ENCODE data around the gene KAT6B. TPM values are rescaled to one million over a fixed set of nuclear protein-coding genes. Genes with fewer than 3 reads are reported as not detected.

The KAT6B gene
- total RNA-seq, 1 donor from 2014 or later = 41.0 TPM

DNA sequence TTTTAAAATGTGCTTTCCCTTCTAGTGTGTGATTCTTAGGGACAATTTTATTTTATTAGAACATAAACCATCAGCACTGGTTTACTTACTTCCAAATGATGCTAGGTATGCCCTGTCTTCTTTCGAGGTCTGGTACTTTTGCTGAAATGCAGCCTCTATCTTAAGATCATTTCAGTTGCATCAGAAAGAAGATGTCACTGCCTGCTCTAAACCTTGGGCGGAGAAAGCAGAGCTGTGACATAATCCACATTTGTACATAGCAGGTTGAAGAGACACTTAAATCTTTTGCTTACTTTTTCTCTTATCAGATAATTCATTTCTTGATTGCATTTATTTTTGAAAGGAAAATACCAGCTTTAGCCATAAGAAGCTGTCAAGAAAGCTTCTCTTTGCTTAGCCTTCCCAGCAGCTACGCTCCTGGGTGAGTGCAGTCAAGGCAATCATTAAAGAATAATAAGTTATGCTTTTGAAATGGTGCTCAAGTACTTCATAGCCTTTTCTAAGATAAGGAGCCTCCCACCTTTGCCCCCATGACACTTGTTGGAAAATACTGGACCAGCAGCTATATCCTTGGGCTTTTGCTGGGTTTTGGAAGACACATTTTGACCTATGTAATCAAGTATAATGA, 176.7 kb downstream of the KAT6B start:
- Histone ChIP-seq H3K4me3 (no peak overlapping the region), H3K27me3 (ENCODE audit: low read depth) (no peaks in the 10 kb centered on the region), H3K9me3 (replicated peaks) (no peaks in the 10 kb centered on the region), H3K27ac (replicated peaks) (no peak overlapping the region), H3K36me3 (peaks cover 15% of the 10 kb centered on the region), H3K4me1 (no peaks in the 10 kb centered on the region)
- intact Hi-C loops (cut with micrococcal nuclease) = no loop called here
- TF ChIP-seq, protein P1, sequence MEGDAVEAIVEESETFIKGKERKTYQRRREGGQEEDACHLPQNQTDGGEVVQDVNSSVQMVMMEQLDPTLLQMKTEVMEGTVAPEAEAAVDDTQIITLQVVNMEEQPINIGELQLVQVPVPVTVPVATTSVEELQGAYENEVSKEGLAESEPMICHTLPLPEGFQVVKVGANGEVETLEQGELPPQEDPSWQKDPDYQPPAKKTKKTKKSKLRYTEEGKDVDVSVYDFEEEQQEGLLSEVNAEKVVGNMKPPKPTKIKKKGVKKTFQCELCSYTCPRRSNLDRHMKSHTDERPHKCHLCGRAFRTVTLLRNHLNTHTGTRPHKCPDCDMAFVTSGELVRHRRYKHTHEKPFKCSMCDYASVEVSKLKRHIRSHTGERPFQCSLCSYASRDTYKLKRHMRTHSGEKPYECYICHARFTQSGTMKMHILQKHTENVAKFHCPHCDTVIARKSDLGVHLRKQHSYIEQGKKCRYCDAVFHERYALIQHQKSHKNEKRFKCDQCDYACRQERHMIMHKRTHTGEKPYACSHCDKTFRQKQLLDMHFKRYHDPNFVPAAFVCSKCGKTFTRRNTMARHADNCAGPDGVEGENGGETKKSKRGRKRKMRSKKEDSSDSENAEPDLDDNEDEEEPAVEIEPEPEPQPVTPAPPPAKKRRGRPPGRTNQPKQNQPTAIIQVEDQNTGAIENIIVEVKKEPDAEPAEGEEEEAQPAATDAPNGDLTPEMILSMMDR (IDR thresholded peaks at IDR 0.05; ENCODE audit: borderline replicate concordance) = no peak
- no peak for DNase-seq

DNA sequence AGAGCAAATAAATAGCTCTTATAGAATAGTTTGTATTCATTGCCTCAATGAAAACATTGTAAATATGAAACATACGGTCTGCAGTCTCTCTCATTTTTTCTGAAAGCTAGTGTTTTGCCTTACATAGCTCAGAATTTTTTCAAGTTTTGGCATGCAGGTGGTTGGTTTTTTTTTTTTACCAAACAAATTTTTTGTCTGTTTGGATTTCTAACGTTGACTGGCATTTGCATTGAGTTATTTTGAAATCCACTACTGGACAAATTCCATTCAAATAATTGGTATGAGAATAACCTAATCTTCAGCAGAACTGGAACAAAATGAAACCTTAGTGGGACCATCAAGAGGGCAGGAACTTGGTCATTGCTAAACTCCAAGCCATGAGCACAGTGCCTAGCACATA, 177.5 kb downstream of the KAT6B start:
- TF ChIP-seq, protein P1 (IDR thresholded peaks at IDR 0.05; ENCODE audit: borderline replicate concordance) = no peak
- Histone ChIP-seq H3K4me3 (no peak overlapping the region), H3K36me3 (peaks cover 12% of the 10 kb centered on the region), H3K27me3 (ENCODE audit: low read depth) (no peaks in the 10 kb centered on the region), H3K9me3 (replicated peaks) (no peaks in the 10 kb centered on the region), H3K27ac (replicated peaks) (no peak overlapping the region), H3K4me1 (no peaks in the 10 kb centered on the region)
- no peak for DNase-seq
- intact Hi-C loops (cut with micrococcal nuclease) = no loop called here

DNA sequence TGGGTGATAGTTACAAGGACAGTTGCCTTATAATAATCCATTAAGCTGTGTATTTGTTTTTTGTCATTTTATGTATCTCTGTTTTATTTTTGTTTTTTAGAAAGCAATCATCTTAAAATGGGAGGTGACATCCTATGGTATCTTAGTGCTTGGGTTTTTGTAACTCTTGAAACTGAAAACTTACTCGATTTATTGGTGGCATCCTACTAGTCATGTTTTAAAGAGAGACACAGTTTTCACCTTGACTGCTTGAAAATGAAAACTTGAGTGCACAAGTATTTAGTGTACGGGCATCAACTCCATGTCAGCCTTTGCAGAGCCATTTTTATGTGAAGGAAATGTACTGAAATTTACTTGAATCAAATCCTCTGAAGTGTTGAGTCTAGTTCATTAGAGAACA, 181.2 kb downstream of the KAT6B start:
- DNase-seq = no peak
- Histone ChIP-seq H3K4me1 (peaks cover under 1% of the 10 kb centered on the region), H3K27ac (replicated peaks) (no peak overlapping the region), H3K4me3 (no peak overlapping the region), H3K36me3 (peaks cover 10% of the 10 kb centered on the region), H3K9me3 (replicated peaks) (no peaks in the 10 kb centered on the region), H3K27me3 (ENCODE audit: low read depth) (no peaks in the 10 kb centered on the region)
- TF ChIP-seq, protein P1 (IDR thresholded peaks at IDR 0.05; ENCODE audit: borderline replicate concordance) = no peak
- intact Hi-C loops (cut with micrococcal nuclease) = no loop called here

DNA sequence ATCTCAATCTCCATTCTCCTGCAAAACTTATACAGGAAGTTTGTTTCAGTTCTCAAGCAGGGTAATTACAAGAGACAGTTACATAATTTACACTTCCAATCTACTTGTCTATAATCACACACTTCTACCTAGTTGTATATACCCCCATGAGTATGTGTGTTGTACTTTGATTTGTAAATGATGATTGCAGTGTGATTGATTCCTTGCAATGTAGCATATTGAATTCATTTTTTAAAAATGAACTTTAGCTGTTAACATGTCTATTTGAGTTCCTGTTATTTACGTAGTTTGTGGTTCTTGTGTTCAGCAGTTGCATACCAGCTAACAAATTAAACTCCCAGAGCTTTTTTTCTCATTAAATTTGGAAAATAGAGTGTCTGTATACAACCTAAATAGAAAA, 182.6 kb downstream of the KAT6B start:
- Histone ChIP-seq H3K36me3 (peaks cover 11% of the 10 kb centered on the region), H3K4me1 (peaks cover 14% of the 10 kb centered on the region), H3K27me3 (ENCODE audit: low read depth) (no peaks in the 10 kb centered on the region), H3K9me3 (replicated peaks) (no peaks in the 10 kb centered on the region), H3K27ac (replicated peaks) (no peak overlapping the region), H3K4me3 (no peak overlapping the region)
- TF ChIP-seq, protein P1 (IDR thresholded peaks at IDR 0.05; ENCODE audit: borderline replicate concordance) = no peak
- DNase-seq = no peak
- intact Hi-C loops (cut with micrococcal nuclease) = no loop called here

DNA sequence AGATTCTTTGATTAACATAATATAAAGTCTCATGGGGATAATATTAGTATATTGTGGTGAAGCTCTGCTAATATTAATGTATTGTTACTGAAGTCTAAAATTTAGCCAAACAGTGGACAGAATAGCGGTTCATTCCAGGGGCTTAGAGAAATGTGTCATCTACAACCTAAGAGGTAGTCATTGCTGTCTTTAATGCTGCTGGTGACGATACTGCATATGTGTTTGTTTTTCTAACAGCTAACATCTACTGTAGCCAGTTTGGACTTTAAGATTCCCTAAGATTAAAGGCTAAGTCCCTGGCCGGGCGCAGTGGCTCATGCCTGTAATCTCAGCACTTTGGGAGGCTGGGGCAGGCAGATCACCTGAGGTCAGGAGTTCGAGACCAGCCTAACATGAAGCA, 183.0 kb downstream of the KAT6B start:
- intact Hi-C loops (cut with micrococcal nuclease) = no loop called here
- H3K4me3 ChIP-seq = no peak overlapping the region
- peaks cover 16% of the 10 kb centered on the region for H3K4me1 ChIP-seq

More for the DNA sequence above, 183.0 kb downstream of the KAT6B start:
- Histone ChIP-seq H3K9me3 (replicated peaks) (no peaks in the 10 kb centered on the region), H3K27ac (replicated peaks) (no peak overlapping the region), H3K36me3 (peaks cover 11% of the 10 kb centered on the region), H3K27me3 (ENCODE audit: low read depth) (no peaks in the 10 kb centered on the region)
- DNase-seq = no peak
- TF ChIP-seq, protein P1 (IDR thresholded peaks at IDR 0.05; ENCODE audit: borderline replicate concordance) = no peak
